GM21619 (cell line): ENCODE measurements around the gene ZBTB11.
A peak's percentile ranks its signal among the peaks of the same experiment; 100 is the strongest.
"Not testable (repeated sequence)": the region's sequence is repeated elsewhere in the genome, so short reads cannot be mapped to it uniquely, and the experiment has no call there.

ENCODE experiments used
- ATAC-seq: cut with Tn5 transposase; IDR thresholded peaks from one replicate; pipeline ENCODE4 v1.9.1; 2021; ENCODE audit not compliant: unreplicated experiment

Gene ZBTB11

DNA sequence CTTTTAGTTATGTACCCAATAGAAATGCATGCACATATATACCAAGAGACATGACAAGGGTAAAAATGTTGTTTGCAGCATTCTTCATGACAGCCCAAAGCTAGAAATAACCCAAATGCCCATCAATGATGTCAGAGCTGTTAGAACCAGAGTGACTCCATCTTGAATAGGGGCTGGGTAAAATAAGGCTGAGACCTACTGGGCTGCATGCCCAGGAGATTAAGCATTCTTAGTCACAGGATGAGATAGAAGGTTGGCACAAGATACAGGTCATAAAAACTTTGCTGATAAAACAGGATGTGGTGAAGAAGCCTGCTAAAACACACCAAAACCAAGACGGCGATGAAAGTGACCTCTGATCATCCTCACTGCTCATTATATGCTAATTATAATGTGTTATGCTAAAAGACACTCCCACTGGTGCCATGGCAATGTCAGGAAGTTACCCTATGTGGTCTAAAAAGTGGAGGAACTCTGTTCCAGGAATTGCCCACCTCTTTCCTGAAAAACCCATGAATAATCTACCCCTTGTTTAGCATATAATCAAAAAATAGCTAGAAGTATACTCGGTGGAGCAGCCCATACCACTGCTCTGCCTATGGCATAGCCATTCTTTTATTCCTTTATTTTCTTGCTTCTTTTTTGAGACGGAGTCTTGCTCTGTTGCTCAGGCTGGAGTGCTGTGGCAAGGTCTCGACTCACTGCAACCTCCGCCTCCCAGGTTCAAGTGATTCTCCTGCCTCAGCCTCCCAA, 32.9 kb downstream of the ZBTB11 start:
- ATAC-seq, result no peak

DNA sequence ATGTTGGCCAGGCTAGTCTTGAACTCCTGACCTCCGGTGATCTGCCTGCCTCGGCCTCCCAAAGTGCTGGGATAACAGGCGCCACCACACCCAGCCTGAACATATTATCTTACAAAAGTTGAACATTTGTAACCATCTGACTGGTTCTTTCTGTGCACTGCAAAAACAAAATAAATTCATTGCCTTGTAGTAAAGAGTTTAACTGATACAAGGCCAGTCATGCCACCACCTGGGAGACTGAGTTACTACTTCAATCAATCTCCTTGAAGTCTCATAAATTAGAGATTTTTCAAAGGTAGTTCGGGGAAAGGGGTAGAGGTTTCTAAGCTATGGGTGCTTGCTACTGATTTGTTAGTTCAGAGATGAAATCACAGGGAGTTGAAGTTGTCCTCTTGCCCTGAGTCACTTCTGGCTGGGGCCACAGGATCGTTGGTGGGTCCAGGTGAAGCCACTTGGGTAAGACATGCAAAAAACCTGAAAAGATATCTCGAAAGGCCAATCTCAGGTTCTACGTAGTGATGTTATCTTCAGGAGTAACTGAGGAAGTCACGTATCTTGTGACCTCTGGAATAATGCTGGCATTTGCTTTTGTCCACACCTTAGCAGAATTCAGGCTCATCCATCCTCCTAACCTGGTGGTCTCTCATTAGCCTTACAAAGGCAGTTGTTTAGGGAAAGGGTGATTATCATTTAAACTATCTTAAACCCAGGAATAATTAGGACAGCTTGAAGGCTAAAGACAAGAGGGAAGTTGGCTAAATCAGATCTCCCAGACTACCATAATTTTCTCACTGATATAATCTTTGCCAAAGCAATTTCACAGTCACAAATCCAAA, 33.7 kb downstream of the ZBTB11 start:
- ATAC-seq, result no peak

DNA sequence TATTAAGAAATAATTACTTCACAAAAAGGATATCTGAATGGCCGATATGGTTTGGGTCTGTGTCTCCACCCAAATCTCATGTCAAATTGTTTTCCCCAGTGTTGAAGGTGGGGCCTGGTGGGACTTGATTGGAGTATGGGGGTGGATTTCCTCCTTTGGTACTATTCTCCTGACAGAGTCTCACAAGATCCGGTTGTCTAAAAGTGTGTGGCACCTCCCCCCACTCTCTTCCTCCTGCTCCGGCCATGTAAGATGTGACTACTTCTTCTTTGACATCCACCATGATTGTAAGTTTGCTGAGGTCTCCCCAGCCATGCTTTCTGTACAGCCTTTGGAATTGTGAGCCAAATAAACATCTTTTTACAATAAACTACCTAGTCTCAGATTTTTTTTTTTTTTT, 34.5 kb downstream of the ZBTB11 start:
- ATAC-seq, result no peak

DNA sequence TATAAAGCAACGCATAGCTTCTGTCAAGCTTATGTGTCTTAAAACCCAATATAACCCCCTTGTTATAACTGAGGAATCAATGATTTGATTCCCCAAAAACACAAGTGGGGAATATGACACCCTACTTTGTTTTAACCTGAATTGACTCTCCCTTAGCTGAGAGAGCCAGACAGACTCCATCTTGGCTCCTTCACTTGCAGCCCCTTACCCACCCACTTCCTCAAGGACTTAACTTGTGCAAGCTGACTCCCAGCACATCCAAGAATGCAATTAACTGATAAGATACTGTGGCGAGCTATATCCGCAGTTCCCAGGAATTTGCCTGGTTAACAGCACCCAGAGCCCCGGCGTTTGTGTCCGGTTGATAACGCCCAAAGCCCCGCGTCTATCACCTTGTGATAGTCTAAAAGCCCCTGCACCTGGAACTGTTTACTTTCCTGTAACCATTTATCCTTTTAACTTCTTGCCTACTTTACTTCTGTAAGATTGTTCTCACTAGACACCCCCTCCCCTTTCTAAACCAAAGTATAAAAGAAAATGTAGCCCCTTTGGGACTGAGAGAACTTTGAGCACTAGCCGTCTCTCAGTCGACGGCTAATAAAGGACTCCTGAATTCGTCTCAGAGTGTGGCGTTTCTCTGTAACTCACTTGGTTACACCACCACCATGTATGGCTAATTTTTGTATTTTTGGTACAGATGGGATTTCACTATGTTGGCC, 35.4 kb downstream of the ZBTB11 start:
- ATAC-seq, result not testable (repeated sequence)

DNA sequence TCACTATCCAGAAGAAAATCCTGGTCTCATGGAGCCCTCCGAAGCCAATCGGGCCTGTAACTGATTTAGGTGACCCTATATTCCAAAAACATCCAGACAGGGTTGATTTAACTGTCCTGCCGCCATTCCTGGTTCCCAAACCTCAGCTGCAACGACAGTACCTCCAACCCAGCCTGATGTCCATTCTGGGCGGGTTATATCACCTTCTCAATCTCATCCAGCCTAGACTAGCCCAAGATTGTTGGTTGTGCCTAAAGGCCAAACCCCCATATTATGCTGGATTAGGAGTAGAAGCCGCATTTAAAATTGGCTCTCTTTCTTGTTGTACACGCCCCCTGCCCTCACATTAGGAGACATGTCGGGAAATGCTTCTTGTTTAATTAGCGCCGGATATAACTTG, 36.7 kb downstream of the ZBTB11 start:
- no peak for ATAC-seq

- ATAC-seq, result no peak
These were observed 37.5 kb downstream of the ZBTB11 start for GRCh38 chr3:101639280-101639963.

DNA sequence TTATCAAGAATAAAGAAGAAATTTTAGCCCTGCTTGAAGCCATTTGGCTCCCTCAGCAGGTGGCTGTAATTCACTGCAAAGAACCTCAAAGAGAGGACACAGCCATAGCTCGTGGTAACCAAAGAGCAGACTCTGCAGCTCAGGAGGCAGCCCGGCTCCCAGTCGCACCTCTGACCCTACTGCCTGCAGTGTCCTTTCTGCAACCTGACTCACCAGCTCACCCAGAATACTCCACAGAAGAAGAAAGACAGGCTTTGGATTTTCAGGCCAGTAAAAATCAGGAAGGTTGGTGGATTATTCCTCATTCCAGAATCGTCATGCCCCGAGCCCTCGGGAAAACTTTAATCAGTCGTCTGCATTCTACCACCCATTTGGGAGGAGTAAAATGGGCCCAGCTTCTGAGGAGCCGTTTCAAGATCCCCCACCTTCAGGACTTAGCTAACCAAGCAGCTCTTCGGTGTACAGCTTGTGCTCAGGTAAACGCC, 38.6 kb downstream of the ZBTB11 start:
- no peak for ATAC-seq

GRCh38 chr3:101637451-101637850, 39.5 kb downstream of the ZBTB11 start:
- no peak for ATAC-seq

DNA sequence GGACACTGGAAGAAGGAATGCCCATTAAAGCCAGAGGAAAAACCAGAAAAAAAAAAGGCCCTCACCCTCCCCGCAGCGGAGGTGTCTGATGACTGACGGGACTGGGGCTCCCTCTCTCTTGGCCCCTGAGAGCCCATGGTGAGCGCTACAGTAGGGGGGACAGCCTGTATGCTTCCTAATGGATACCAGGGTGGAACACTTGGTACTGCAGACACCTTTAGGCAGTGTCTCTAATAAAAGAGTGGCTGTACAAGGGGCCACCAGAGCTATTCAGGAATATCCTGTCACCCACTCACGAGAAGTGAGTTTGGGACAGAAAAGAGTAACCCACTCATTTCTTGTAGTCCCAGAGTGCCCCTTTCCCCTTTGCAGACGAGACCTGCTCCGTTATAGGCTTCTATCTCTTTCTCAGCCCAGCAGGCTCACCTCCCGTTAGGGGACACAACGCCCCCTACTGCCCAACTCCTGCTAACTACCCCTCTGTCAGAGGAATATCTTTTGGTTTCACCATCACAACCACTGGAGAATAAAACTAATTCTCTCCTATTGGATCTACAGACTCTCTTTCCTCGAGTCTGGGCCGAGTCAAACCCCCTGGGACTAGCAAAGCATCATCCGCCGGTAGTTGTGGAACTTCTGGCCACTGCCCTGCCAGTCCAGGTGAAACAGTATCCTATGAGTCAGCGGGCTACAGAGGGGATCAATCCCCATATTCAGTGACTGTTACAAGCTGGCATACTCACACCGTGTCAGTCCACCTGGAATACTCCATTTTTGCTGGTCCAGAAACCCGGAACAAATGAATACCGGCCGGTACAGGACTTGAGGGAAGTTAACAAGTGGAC, 40.8 kb downstream of the ZBTB11 start:
- peak; percentile 94 for ATAC-seq

GRCh38 chr3:101635345-101635744, 41.6 kb downstream of the ZBTB11 start:
- ATAC-seq, result no peak

DNA sequence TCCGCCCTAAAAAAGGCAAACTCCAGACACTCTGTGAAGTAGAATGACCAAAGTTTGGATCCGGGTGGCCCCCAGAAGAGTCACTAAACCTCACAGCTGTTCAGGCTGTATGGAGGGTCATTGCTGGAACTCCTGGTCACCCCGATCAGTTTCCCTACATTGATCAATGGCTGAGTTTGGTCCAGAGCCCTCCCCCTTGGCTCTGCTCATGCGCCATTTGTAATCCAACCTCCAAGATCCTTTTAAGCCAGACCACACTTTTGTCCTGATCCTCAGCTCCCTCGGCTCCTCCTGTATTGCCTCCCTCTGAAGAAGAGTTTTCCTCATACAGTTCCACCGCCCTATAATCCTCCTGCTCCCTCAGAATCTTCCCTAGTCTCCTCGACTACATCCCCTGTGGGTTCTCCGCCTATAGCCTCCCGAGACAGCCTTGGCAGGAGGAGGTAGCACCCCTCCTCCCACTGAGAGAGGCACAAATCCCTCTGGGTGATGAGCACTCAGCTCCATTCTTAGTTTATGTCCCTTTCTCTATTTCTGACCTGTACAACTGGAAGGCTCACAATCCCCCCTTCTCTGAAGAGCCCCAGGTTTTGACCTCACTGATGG, 42.2 kb downstream of the ZBTB11 start:
- no peak for ATAC-seq

DNA sequence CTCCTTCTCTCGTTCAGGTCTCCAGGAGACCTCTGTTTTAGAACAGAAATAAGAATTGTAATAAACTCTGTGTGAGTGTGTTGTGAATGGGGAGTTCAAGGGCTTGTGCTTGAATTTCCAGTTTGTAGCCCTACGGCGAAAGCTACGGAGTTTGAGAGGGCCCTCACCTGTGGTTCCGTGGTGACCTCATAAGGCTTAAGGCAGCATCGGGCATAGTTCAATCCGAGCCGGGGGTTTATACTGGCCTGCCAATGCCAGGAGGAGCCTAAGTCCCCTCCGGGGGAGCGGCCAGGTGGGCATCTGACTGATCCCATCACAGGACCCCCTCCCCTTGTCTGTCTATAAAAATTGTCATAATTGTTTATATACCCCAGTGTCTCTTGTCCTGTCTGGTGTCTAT, 43.7 kb downstream of the ZBTB11 start:
- ATAC-seq, result no peak

DNA sequence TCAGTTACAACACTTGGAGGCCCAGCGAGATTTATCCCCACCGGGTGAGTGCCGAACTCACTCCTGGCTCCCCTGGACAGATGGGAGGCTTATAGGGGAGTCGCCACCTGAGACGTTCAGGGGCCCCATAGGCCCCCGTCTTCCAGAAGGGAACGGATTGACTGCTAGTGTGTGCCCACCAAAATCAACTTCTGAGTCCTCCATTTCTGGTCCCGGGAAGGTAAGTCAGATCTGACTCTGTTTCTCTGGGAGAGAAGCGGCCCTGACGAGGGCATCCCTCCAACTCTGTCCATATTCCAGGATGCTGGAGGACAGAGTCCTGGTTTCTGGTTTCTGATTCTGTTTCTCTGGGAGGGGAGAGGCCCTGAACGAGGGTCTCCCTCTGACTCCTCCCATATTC, 44.3 kb downstream of the ZBTB11 start:
- no peak for ATAC-seq

GRCh38 chr3:101631959-101632358, 45.0 kb downstream of the ZBTB11 start:
- ATAC-seq, result not testable (repeated sequence)

- ATAC-seq, result no peak
These were observed 45.7 kb downstream of the ZBTB11 start for GRCh38 chr3:101631098-101631796.

DNA sequence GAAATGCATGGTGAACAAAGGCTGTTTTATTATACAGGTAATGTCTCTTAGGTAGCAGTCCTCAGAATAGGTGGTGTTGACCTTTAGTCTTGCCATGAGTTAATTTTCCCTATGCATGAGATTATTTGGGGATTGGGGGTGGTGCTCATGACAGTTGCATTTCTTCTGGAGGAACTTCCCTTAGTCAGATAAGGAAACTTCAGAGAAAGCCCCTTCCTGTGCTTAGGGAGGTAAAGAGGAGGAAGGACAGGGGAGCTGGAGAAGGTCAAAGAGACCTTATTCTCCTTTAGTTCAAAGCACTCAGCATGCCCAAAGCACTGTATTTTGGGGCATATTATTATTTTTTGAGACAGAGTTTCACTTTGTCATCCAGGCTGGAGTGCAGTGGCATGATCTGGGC, 47.7 kb downstream of the ZBTB11 start:
- no peak for ATAC-seq

- ATAC-seq, result no peak
These were observed 51.1 kb downstream of the ZBTB11 start for GRCh38 chr3:101625879-101626278.

- ATAC-seq, result no peak
These were observed 52.1 kb downstream of the ZBTB11 start for GRCh38 chr3:101624857-101625256.

- no peak for ATAC-seq
These were observed 53.3 kb downstream of the ZBTB11 start for GRCh38 chr3:101623656-101624055.
